ENCODE measurements around the gene MINDY4B.

The MINDY4B gene
- 0 reads per million in 4 donors for total RNA-seq

- DNase-seq, result no peak
Measured at GRCh38 chr3:150905339-150905738, at the start of gene MINDY4B. TSS of gene MINDY4B (minus strand) at chr3:150905439. CDS start at chr3:150905439, 0 bp downstream.

- no peak for DNase-seq
Measured at GRCh38 chr3:150951923-150952322, 46.7 kb upstream of the MINDY4B start.

GRCh38 chr3:150945226-150946032, 40.2 kb upstream of the MINDY4B start:
- DNase-seq, result no peak

- no peak for DNase-seq
Measured at GRCh38 chr3:150942221-150942620, 37.0 kb upstream of the MINDY4B start.

GRCh38 chr3:150936693-150937092, 31.5 kb upstream of the MINDY4B start:
- DNase-seq, result no peak

GRCh38 chr3:150933473-150933995, 28.3 kb upstream of the MINDY4B start:
- no peak for DNase-seq

- no peak for DNase-seq
Measured at GRCh38 chr3:150931745-150932144, 26.5 kb upstream of the MINDY4B start.

- no peak for DNase-seq
Measured at GRCh38 chr3:150930839-150931238, 25.6 kb upstream of the MINDY4B start.

GRCh38 chr3:150928234-150928633, 23.0 kb upstream of the MINDY4B start:
- DNase-seq, result no peak

GRCh38 chr3:150926328-150926727, 21.1 kb upstream of the MINDY4B start:
- DNase-seq, result no peak

GRCh38 chr3:150925751-150926201, 20.5 kb upstream of the MINDY4B start:
- DNase-seq, result peak; percentile 8 to 46 (median 17)

GRCh38 chr3:150922611-150923010, 17.4 kb upstream of the MINDY4B start:
- no peak for DNase-seq

- DNase-seq, result no peak
Measured at GRCh38 chr3:150921209-150921608, 16.0 kb upstream of the MINDY4B start.

- DNase-seq, result no peak
Measured at GRCh38 chr3:150920236-150920635, 15.0 kb upstream of the MINDY4B start.

- DNase-seq, result no peak
Measured at GRCh38 chr3:150917951-150918350, 12.7 kb upstream of the MINDY4B start.

GRCh38 chr3:150913133-150913922, 8.1 kb upstream of the MINDY4B start:
- DNase-seq, result no peak

GRCh38 chr3:150912501-150912900, 7.3 kb upstream of the MINDY4B start:
- DNase-seq, result no peak

GRCh38 chr3:150911771-150912170, 6.5 kb upstream of the MINDY4B start:
- no peak for DNase-seq

GRCh38 chr3:150906461-150906860, 1.2 kb upstream of the MINDY4B start:
- no peak for DNase-seq

GRCh38 chr3:150905746-150906145, 507 bp upstream of the MINDY4B start:
- no peak for DNase-seq

- no peak for DNase-seq
Measured at GRCh38 chr3:150902988-150903387, 2.3 kb downstream of the MINDY4B start.

GRCh38 chr3:150901793-150902192, 3.4 kb downstream of the MINDY4B start:
- no peak for DNase-seq

- DNase-seq, result no peak
Measured at GRCh38 chr3:150899141-150899540, 6.1 kb downstream of the MINDY4B start.
